ENCODE results near the gene BICD1. TPM values are rescaled to one million over a fixed set of nuclear protein-coding genes. Genes with fewer than 3 reads are reported as not detected.

BICD1 gene
- total and polyA plus RNA-seq, 7 donors, result 0.60 to 16.0 (median 9.4) TPM

- H3K4me3 ChIP-seq, result no peak overlapping the region
- no peaks in the 10 kb centered on the region for H3K9me3 ChIP-seq
These were observed 262.6 kb downstream of the BICD1 start for GRCh38 chr12:32369202-32369601.

GRCh38 chr12:32377344-32378055 lies 270.9 kb downstream of the BICD1 start:
- intact Hi-C loops (cut with DNase I), result no loop called here
- no peak for DNase-seq

More at GRCh38 chr12:32369202-32369601, 262.6 kb downstream of the BICD1 start:
- TF ChIP-seq EP300 (IDR thresholded peaks at IDR 0.05), result no peak
- Histone ChIP-seq H3K4me1 (no peaks in the 10 kb centered on the region), H3K27me3 (no peaks in the 10 kb centered on the region), H3K27ac (no peak overlapping the region), H3K36me3 (no peaks in the 10 kb centered on the region)
- intact Hi-C loops (cut with DNase I), result loop anchor here (10.0 kb wide), 1 partner anchor 306 kb away; the partner anchor contains the start of gene DNM1L
- WGBS, 2 donors, result 44 to 46% methylated on average over 4 of the region's 4 CpGs
- no peak for DNase-seq

GRCh38 chr12:32379213-32379612 lies 272.6 kb downstream of the BICD1 start:
- 91 to 92% methylated on average over 10 of the region's 10 CpGs for WGBS, 2 donors

More at GRCh38 chr12:32377344-32378055, 270.9 kb downstream of the BICD1 start:
- H3K4me3 ChIP-seq, result no peak overlapping the region
- H3K27me3 ChIP-seq, result no peaks in the 10 kb centered on the region
- 86 to 88% methylated on average over 12 of the region's 12 CpGs for WGBS, 2 donors
- H3K4me1 ChIP-seq, result no peaks in the 10 kb centered on the region
- TF ChIP-seq POLR2AphosphoS5 (IDR thresholded peaks at IDR 0.05), result no peak
- TF ChIP-seq POLR2A (IDR thresholded peaks at IDR 0.05), result no peak
- TF ChIP-seq EP300 (IDR thresholded peaks at IDR 0.05), result no peak
- no peak for TF ChIP-seq CTCF (IDR thresholded peaks at IDR 0.05)
- H3K9me3 ChIP-seq, result no peaks in the 10 kb centered on the region
- no peaks in the 10 kb centered on the region for H3K36me3 ChIP-seq
- H3K27ac ChIP-seq, result no peak overlapping the region

GRCh38 chr12:32379667-32380066 lies 273.0 kb downstream of the BICD1 start:
- Histone ChIP-seq H3K4me1 (no peaks in the 10 kb centered on the region), H3K27me3 (no peaks in the 10 kb centered on the region), H3K9me3 (no peaks in the 10 kb centered on the region), H3K4me3 (no peak overlapping the region), H3K36me3 (no peaks in the 10 kb centered on the region), H3K27ac (no peak overlapping the region)
- WGBS, 2 donors, result 88 to 91% methylated on average over 8 of the region's 8 CpGs
- TF ChIP-seq POLR2A (IDR thresholded peaks at IDR 0.05), result no peak
- no peak for TF ChIP-seq EP300 (IDR thresholded peaks at IDR 0.05)
- no peak for TF ChIP-seq CTCF (IDR thresholded peaks at IDR 0.05)
- intact Hi-C loops (cut with DNase I), result no loop called here
- DNase-seq, result no peak

More at GRCh38 chr12:32379213-32379612, 272.6 kb downstream of the BICD1 start:
- no peak for DNase-seq
- H3K4me3 ChIP-seq, result no peak overlapping the region
- intact Hi-C loops (cut with DNase I), result no loop called here
- H3K9me3 ChIP-seq, result no peaks in the 10 kb centered on the region
- no peak overlapping the region for H3K27ac ChIP-seq
- H3K36me3 ChIP-seq, result no peaks in the 10 kb centered on the region
- H3K27me3 ChIP-seq, result no peaks in the 10 kb centered on the region
- TF ChIP-seq POLR2A (IDR thresholded peaks at IDR 0.05) (no peak), CTCF (IDR thresholded peaks at IDR 0.05) (no peak), EP300 (IDR thresholded peaks at IDR 0.05) (no peak), POLR2AphosphoS5 (IDR thresholded peaks at IDR 0.05) (no peak)
- no peaks in the 10 kb centered on the region for H3K4me1 ChIP-seq

- Histone ChIP-seq H3K27me3 (no peaks in the 10 kb centered on the region), H3K27ac (no peak overlapping the region), H3K4me3 (no peak overlapping the region), H3K9me3 (no peaks in the 10 kb centered on the region), H3K36me3 (no peaks in the 10 kb centered on the region), H3K4me1 (no peaks in the 10 kb centered on the region)
- no peak for DNase-seq
- intact Hi-C loops (cut with DNase I), result no loop called here
- 91 to 93% methylated on average over 2 of the region's 2 CpGs for WGBS, 2 donors
- TF ChIP-seq CTCF (IDR thresholded peaks at IDR 0.05) (no peak), POLR2AphosphoS5 (IDR thresholded peaks at IDR 0.05) (no peak), POLR2A (IDR thresholded peaks at IDR 0.05) (no peak), EP300 (IDR thresholded peaks at IDR 0.05) (no peak)
These were observed 275.6 kb downstream of the BICD1 start for GRCh38 chr12:32382226-32382625.
